ENCODE results near the gene PLCL2.

GRCh38 chr3:16904423-16905417 lies 20.0 kb downstream of the PLCL2 start:
- no peak for TF ChIP-seq CTCF (IDR thresholded peaks at IDR 0.05)
- TF ChIP-seq POLR2AphosphoS5 (IDR thresholded peaks at IDR 0.05; ENCODE audit: low read depth, low read length): no peak
- TF ChIP-seq TCF7L2 (IDR thresholded peaks at IDR 0.05; ENCODE audit: low read depth, low read length): no peak
- TF ChIP-seq REST (IDR thresholded peaks at IDR 0.05; ENCODE audit: insufficient read depth in 1 of 2, low read depth in 2 of 2, low read length in 1 of 2): no peak

Measured in Panc1 (cell line).